ENCODE data around the gene ADO. TPM values are rescaled to one million over a fixed set of nuclear protein-coding genes. Genes with fewer than 3 reads are reported as not detected.

The ADO gene
- total and polyA plus RNA-seq, 2 experiments from 2014 or later = 8.9 to 24.6 TPM

GRCh38 chr10:62829622-62830021 is 25.1 kb downstream of the ADO start:
- Histone ChIP-seq H3K9me2 (replicated peaks; ENCODE audit: insufficient read depth) (no peaks in the 10 kb centered on the region), H3K36me3 (replicated peaks; ENCODE audit: insufficient read depth, low read depth) (no peaks in the 10 kb centered on the region), H2AFZ (no peak overlapping the region), H3K79me2 (no peaks in the 10 kb centered on the region), H3K27ac (no peak overlapping the region), H3K4me2 (no peak overlapping the region), H3K4me3 (no peak overlapping the region), H3K4me1 (ENCODE audit: insufficient read depth) (no peaks in the 10 kb centered on the region), H3K9me3 (ENCODE audit: low read depth) (no peaks in the 10 kb centered on the region), H4K20me1 (ENCODE audit: insufficient read depth, poor library complexity, severe bottlenecking) (no peaks in the 10 kb centered on the region), H3K27me3 (no peaks in the 10 kb centered on the region)
- DNase-seq (ENCODE audit: low spot score) = no peak
- WGBS (ENCODE audit: low lambda C conversion rate, missing lambda C conversion rate) = 82% methylated on average over 2 of the region's 2 CpGs
- TF ChIP-seq EZH2 (IDR thresholded peaks at IDR 0.05; ENCODE audit: borderline replicate concordance) (no peak), EZH2phosphoT487 (IDR thresholded peaks at IDR 0.05; ENCODE audit: low read depth, severe bottlenecking, unreplicated experiment) (no peak), CTCF (IDR thresholded peaks at IDR 0.05; ENCODE audit: poor library complexity) (no peak)

- no peaks in the 10 kb centered on the region for H4K20me1 ChIP-seq (ENCODE audit: insufficient read depth, poor library complexity, severe bottlenecking)
- H3K36me3 ChIP-seq (replicated peaks; ENCODE audit: insufficient read depth, low read depth) = no peaks in the 10 kb centered on the region
- no peak overlapping the region for H2AFZ ChIP-seq
- H3K9me3 ChIP-seq (ENCODE audit: low read depth) = no peaks in the 10 kb centered on the region
- 65% methylated on average over 4 of the region's 4 CpGs for WGBS (ENCODE audit: low lambda C conversion rate, missing lambda C conversion rate)
- H3K4me3 ChIP-seq = no peak overlapping the region
- no peaks in the 10 kb centered on the region for H3K9me2 ChIP-seq (replicated peaks; ENCODE audit: insufficient read depth)
- DNase-seq (ENCODE audit: low spot score) = no peak
- H3K4me2 ChIP-seq = no peak overlapping the region
- TF ChIP-seq EZH2phosphoT487 (IDR thresholded peaks at IDR 0.05; ENCODE audit: low read depth, severe bottlenecking, unreplicated experiment) = no peak
- no peak for TF ChIP-seq EZH2 (IDR thresholded peaks at IDR 0.05; ENCODE audit: borderline replicate concordance)
- no peak for TF ChIP-seq CTCF (IDR thresholded peaks at IDR 0.05; ENCODE audit: poor library complexity)
- no peaks in the 10 kb centered on the region for H3K79me2 ChIP-seq
- no peak overlapping the region for H3K27ac ChIP-seq
- no peaks in the 10 kb centered on the region for H3K27me3 ChIP-seq
- H3K4me1 ChIP-seq (ENCODE audit: insufficient read depth) = no peaks in the 10 kb centered on the region
Measured at GRCh38 chr10:62830679-62831078, 26.2 kb downstream of the ADO start.

- no peaks in the 10 kb centered on the region for H3K9me3 ChIP-seq (ENCODE audit: low read depth)
- no peaks in the 10 kb centered on the region for H3K27me3 ChIP-seq
- H3K4me1 ChIP-seq (ENCODE audit: insufficient read depth) = no peaks in the 10 kb centered on the region
- no peaks in the 10 kb centered on the region for H3K36me3 ChIP-seq (replicated peaks; ENCODE audit: insufficient read depth, low read depth)
- no peak overlapping the region for H3K4me3 ChIP-seq
- no peak overlapping the region for H3K4me2 ChIP-seq
- no peaks in the 10 kb centered on the region for H3K9me2 ChIP-seq (replicated peaks; ENCODE audit: insufficient read depth)
- H2AFZ ChIP-seq = no peak overlapping the region
- WGBS (ENCODE audit: low lambda C conversion rate, missing lambda C conversion rate) = 65% methylated on average over 2 of the region's 2 CpGs
- no peaks in the 10 kb centered on the region for H3K79me2 ChIP-seq
- H4K20me1 ChIP-seq (ENCODE audit: insufficient read depth, poor library complexity, severe bottlenecking) = no peaks in the 10 kb centered on the region
- TF ChIP-seq EZH2phosphoT487 (IDR thresholded peaks at IDR 0.05; ENCODE audit: low read depth, severe bottlenecking, unreplicated experiment) = no peak
- TF ChIP-seq CTCF (IDR thresholded peaks at IDR 0.05; ENCODE audit: poor library complexity) = no peak
- TF ChIP-seq EZH2 (IDR thresholded peaks at IDR 0.05; ENCODE audit: borderline replicate concordance) = no peak
- H3K27ac ChIP-seq = no peak overlapping the region
- no peak for DNase-seq (ENCODE audit: low spot score)
Measured at GRCh38 chr10:62831346-62831745, 26.8 kb downstream of the ADO start.

GRCh38 chr10:62839590-62839989 is 35.1 kb downstream of the ADO start:
- Histone ChIP-seq H3K4me3 (no peak overlapping the region), H3K36me3 (replicated peaks; ENCODE audit: insufficient read depth, low read depth) (no peaks in the 10 kb centered on the region), H3K27ac (no peak overlapping the region), H3K4me2 (no peak overlapping the region), H3K9me3 (ENCODE audit: low read depth) (no peaks in the 10 kb centered on the region), H2AFZ (no peak overlapping the region), H3K27me3 (peaks cover 4% of the 10 kb centered on the region), H3K79me2 (no peaks in the 10 kb centered on the region), H3K4me1 (ENCODE audit: insufficient read depth) (no peaks in the 10 kb centered on the region), H4K20me1 (ENCODE audit: insufficient read depth, poor library complexity, severe bottlenecking) (no peaks in the 10 kb centered on the region), H3K9me2 (replicated peaks; ENCODE audit: insufficient read depth) (no peaks in the 10 kb centered on the region)
- TF ChIP-seq CTCF (IDR thresholded peaks at IDR 0.05; ENCODE audit: poor library complexity) = no peak
- TF ChIP-seq EZH2 (IDR thresholded peaks at IDR 0.05; ENCODE audit: borderline replicate concordance) = no peak
- TF ChIP-seq EZH2phosphoT487 (IDR thresholded peaks at IDR 0.05; ENCODE audit: low read depth, severe bottlenecking, unreplicated experiment) = no peak
- WGBS (ENCODE audit: low lambda C conversion rate, missing lambda C conversion rate) = 74% methylated on average over 2 of the region's 2 CpGs
- no peak for DNase-seq (ENCODE audit: low spot score)
